ENCODE data around the gene THADA. TPM values are rescaled to one million over a fixed set of nuclear protein-coding genes. Genes with fewer than 3 reads are reported as not detected.

Gene THADA
- total RNA-seq, 1 experiment from 2014 or later = 37.4 TPM

DNA sequence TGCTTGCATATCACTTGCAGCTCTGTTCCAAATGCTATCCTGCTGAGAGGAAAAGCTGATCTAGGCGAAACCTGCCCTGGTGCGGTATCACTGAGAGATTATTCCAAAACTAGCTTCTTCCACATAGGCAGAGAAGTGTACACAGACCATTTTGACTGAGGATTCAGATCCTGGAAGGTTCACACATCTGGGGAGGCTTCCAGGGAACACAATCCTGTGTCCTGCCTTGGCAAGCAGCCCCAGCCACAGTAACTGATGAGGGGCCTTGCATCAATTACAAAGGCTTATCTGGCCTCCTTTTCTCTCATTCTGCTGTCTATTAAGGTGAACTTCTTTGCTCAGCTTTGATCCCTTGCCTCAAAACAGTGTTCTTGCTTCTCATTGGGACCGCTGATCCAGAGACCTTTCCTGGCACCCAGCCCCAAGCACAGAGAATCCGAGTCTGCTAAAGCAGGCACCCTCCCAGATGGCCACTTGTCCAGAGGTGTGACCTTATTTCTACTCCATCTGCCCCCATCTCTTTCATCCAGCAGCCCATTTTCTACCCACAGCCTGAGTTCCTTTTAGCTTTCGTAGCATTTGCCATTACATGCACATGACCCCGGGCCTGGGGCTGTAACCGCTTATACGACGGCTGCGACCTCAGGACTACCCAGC, 317.1 kb downstream of the THADA start:
- Histone ChIP-seq H3K36me3 (peaks cover 16% of the 10 kb centered on the region), H3K27me3 (no peaks in the 10 kb centered on the region), H3K9me3 (no peaks in the 10 kb centered on the region), H3K4me3 (no peak overlapping the region)
- DNase-seq = no peak

GRCh38 chr2:43276962-43277391, 318.9 kb downstream of the THADA start:
- Histone ChIP-seq H3K36me3 (peaks cover 5% of the 10 kb centered on the region; the same call in 1 of the 2 replicates), H3K4me3 (no peak overlapping the region), H3K9me3 (no peaks in the 10 kb centered on the region), H3K27me3 (no peaks in the 10 kb centered on the region)
- no peak for DNase-seq

DNA sequence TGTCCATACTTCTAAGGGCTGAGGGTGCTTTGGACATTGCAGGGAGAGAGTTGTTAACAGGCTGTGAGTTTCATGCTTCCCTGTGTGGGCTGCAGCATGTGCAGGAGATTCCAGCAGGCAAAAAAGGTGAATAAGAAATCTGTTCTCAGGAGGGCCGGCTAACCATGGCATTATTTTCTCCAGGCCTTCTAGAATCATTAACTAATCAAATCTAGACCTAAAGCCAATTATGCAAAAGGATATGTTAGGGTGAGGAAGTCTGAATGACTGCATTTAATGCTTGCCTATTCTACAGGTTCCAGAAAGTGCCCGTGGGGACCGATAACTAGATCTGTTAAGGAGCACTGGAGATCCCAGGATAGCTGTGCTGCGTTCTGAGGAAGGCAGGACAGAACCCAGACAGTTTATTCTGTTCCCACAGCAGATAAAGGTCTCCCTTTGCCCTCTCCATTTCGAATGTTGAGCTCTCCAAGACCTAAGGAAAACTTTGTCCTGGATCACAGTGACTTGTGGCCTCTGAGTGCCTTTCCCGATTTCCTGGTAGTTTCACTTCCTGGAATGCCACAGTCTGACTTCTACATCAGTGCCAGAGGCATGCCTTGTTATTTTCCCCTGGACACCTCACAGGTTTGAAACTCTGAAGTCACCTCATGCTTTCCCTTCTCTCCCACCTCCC, 319.4 kb downstream of the THADA start:
- no peak overlapping the region for H3K4me3 ChIP-seq
- H3K36me3 ChIP-seq = peaks cover 5% of the 10 kb centered on the region; the same call in 1 of the 2 replicates
- H3K9me3 ChIP-seq = no peaks in the 10 kb centered on the region
- no peaks in the 10 kb centered on the region for H3K27me3 ChIP-seq
- DNase-seq = no peak

- no peak overlapping the region for H3K4me3 ChIP-seq
- no peak for DNase-seq
- no peaks in the 10 kb centered on the region; the same call in 1 of the 2 replicates for H3K36me3 ChIP-seq
- H3K27me3 ChIP-seq = no peaks in the 10 kb centered on the region
- no peaks in the 10 kb centered on the region for H3K9me3 ChIP-seq
Observed at GRCh38 chr2:43274721-43275120, 321.1 kb downstream of the THADA start.

DNA sequence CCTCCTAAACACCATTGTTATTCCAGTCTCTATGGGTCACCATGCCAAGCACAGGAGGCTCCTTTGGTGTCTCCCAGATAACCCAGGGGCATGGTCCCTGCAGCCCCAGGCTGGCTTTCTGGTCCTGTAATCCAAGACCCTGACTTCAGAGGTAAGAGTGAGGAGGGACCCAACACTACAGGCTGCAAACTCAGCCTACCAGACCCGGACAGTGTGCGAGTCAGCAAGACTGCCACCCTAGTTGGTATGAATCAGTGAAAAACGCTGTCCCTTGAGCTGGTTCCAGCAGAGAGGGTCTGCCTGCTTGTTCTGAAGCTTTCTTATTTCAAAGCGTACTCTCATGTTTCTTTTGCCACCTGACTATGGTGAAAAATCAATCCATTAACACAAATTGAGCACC, 321.8 kb downstream of the THADA start:
- Histone ChIP-seq H3K36me3 (no peaks in the 10 kb centered on the region; the same call in 1 of the 2 replicates), H3K27me3 (no peaks in the 10 kb centered on the region), H3K4me3 (no peak overlapping the region), H3K9me3 (no peaks in the 10 kb centered on the region)
- no peak for DNase-seq

DNA sequence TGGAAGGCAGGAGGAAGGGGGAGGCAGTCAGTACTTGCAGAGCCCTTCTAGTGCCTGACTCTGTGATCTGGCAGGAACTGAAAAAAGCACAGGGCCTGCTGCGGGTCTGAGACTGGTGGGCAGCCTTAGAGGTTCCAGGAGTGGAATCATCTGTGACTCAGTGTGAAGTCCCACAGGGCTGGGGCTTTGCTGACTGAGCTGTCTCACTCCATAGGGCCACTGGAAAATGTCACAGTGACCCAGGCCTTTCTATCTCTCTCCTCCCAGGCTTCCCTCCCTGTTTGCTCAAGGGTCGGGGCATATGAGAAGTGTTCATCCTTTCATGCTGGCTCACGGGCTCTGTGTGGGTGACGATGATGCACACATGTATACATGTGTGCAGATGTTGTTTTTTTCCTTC, 322.3 kb downstream of the THADA start:
- H3K9me3 ChIP-seq = no peaks in the 10 kb centered on the region
- H3K36me3 ChIP-seq = no peaks in the 10 kb centered on the region; the same call in 1 of the 2 replicates
- DNase-seq = peak; percentile 15
- H3K27me3 ChIP-seq = no peaks in the 10 kb centered on the region
- H3K4me3 ChIP-seq = no peak overlapping the region

- DNase-seq = no peak
- Histone ChIP-seq H3K27me3 (no peaks in the 10 kb centered on the region), H3K9me3 (no peaks in the 10 kb centered on the region), H3K4me3 (no peak overlapping the region), H3K36me3 (peaks cover 6% of the 10 kb centered on the region)
Observed at GRCh38 chr2:43270930-43271615, 324.8 kb downstream of the THADA start.

GRCh38 chr2:43270461-43270860, 325.4 kb downstream of the THADA start:
- peaks cover 6% of the 10 kb centered on the region for H3K36me3 ChIP-seq
- DNase-seq = no peak
- H3K4me3 ChIP-seq = no peak overlapping the region
- H3K27me3 ChIP-seq = no peaks in the 10 kb centered on the region
- no peaks in the 10 kb centered on the region for H3K9me3 ChIP-seq

- H3K36me3 ChIP-seq = peaks cover 6% of the 10 kb centered on the region
- H3K4me3 ChIP-seq = no peak overlapping the region
- no peaks in the 10 kb centered on the region for H3K9me3 ChIP-seq
- no peaks in the 10 kb centered on the region for H3K27me3 ChIP-seq
- DNase-seq = peak; percentile 47
Observed at GRCh38 chr2:43269706-43270105, 326.1 kb downstream of the THADA start.

DNA sequence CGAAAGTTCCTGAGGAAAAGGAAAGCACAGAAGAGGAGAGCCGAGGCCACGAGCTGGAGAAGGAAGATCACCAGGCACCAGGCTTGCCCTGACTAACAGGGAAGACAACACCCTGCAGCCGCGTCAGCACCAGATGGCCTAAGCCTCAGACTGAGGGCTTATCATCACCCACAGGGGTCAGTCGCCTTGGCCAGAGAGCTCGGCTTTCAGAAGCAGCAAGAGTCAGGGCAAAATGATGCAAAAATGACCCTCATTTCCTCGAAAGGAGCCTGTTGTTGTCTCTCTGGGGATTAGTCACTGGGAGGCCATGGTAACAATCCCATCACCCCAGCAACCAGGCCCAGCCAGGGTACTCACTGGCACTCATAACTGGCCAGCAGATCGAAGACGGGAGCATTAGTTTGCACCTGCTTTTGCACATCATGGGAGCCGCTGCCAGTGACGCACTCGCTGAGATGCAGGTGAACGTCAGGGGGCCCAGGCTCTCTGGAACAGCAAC, 326.7 kb downstream of the THADA start:
- no peaks in the 10 kb centered on the region for H3K27me3 ChIP-seq
- H3K4me3 ChIP-seq = no peak overlapping the region
- peaks cover 6% of the 10 kb centered on the region for H3K36me3 ChIP-seq
- no peaks in the 10 kb centered on the region for H3K9me3 ChIP-seq
- peak; percentile 89 for DNase-seq

DNA sequence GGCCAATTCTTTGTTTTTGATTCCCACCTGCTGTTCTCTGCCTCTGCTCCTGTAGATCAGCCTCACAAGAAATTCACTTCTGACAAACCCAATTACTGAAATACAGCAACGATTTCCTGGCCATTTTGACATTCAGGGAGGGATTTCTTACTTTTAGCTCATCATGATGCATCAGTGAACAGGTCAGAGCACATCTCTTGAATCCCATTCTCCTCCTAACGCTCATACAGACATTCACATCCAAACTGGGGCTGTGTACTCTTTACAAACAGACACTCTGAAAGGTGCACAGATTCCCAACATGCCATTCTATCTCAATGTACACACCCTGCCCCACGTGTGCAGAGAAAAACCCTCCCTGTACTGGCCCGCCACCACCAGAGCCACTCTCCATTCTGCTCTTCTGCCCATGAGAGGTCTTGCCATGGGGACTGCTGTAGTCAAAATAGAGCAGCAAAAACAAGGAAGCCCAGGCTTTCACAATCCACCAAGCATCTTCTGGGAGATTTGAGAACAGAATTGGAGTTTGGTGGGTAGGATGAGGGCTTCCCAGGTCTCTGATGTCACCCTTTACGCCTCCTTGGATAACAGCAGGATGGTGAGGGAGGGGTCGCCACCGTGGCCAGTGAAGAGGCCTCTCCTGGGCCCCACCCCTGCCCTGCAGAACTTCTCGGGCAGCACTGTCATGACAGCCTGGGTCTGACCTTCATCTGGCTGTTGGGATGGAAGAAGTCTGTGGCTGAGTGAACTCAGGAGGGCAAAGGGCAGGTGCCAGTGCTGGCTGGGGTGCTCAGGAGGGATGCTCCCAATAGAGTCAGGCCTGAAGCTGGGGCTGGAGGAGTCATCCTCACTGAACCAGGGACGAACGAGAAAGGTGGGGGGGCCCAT, 327.5 kb downstream of the THADA start:
- DNase-seq = no peak
- H3K4me3 ChIP-seq = no peak overlapping the region

DNA sequence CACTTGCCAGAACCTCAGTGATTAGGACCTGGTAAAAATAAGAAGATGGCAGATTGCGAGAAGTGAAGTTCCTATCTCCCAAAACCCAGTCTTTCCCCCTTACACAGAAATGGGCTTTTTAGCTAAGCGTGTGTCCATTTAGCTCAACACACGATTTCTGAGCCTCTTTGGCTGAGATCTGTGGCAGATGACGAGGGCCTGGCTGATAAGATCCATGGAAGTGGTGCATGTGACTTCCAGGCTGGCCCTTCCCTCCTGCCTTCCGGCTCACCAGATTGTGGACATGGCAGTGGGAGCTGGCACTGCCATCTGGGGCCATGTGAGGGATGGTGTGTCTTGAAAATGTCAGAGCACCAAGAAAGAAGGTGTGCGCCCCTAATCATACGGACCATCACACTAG, 328.5 kb downstream of the THADA start:
- no peak overlapping the region for H3K4me3 ChIP-seq
- H3K9me3 ChIP-seq = no peaks in the 10 kb centered on the region
- no peaks in the 10 kb centered on the region for H3K27me3 ChIP-seq
- peaks cover 6% of the 10 kb centered on the region for H3K36me3 ChIP-seq
- no peak for DNase-seq

More for the DNA sequence above, 327.5 kb downstream of the THADA start:
- no peaks in the 10 kb centered on the region for H3K27me3 ChIP-seq
- H3K36me3 ChIP-seq = peaks cover 6% of the 10 kb centered on the region
- no peaks in the 10 kb centered on the region for H3K9me3 ChIP-seq

- H3K36me3 ChIP-seq = peaks cover 6% of the 10 kb centered on the region
- no peak for DNase-seq
- no peak overlapping the region for H3K4me3 ChIP-seq
- H3K27me3 ChIP-seq = no peaks in the 10 kb centered on the region
- no peaks in the 10 kb centered on the region for H3K9me3 ChIP-seq
Observed at GRCh38 chr2:43266711-43267111, 329.1 kb downstream of the THADA start.

GRCh38 chr2:43265421-43265820, 330.4 kb downstream of the THADA start:
- H3K4me3 ChIP-seq = no peak overlapping the region
- H3K27me3 ChIP-seq = no peaks in the 10 kb centered on the region
- no peak for DNase-seq
- H3K36me3 ChIP-seq = peaks cover 6% of the 10 kb centered on the region
- no peaks in the 10 kb centered on the region for H3K9me3 ChIP-seq

DNA sequence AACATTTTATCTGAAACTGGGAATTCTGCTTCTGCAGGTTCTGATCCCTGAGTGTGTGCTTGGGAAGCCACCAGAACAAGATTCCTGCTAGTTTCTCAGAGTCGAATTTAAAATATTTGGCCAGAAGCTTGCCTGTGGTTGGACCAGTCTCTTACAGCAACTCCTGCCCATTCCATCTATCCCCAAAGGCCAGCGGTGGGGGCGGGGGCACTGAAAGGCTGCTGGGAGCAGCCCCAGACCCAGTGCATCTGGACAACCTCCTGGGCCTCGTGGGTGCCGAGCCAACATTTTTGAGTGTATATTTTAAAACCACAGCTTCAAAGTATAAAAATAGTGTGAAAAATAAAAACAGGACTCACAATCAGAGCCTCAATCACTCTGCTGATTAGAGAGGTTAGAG, 330.8 kb downstream of the THADA start:
- no peaks in the 10 kb centered on the region for H3K27me3 ChIP-seq
- no peaks in the 10 kb centered on the region for H3K9me3 ChIP-seq
- peaks cover 6% of the 10 kb centered on the region for H3K36me3 ChIP-seq
- no peak overlapping the region for H3K4me3 ChIP-seq
- DNase-seq = no peak

DNA sequence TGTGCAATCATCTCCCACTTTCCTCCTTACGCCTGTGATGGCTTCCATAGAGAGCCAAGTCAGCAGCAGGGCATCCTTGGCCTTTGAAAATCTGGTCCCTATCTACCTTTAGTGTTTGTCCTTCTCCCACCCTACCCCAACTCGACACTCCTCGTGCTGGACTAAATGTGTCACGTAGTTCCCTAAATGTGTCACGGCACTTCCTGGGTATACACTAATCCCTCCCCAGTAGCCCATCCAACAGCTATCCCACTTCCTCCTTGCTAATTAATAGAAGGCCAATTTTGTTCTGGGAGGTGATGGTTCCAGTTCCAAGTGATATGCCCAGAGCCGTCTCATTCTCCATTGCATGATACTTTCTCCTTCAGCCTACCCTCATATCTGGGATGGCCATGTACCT, 332.9 kb downstream of the THADA start:
- DNase-seq = no peak
- no peaks in the 10 kb centered on the region for H3K27me3 ChIP-seq
- H3K9me3 ChIP-seq = no peaks in the 10 kb centered on the region
- H3K36me3 ChIP-seq = peaks cover 4% of the 10 kb centered on the region; the same call in 1 of the 2 replicates
- H3K4me3 ChIP-seq = no peak overlapping the region

Data from MG63 (cell line).